ENCODE measurements around the gene TH. TPM values are rescaled to one million over a fixed set of nuclear protein-coding genes. Genes with fewer than 3 reads are reported as not detected.
A peak's percentile ranks its signal among the peaks of the same experiment; 100 is the strongest.

Gene TH
- total RNA-seq, 1 experiment from 2014 or later = not detected

- Mint-ChIP-seq H3K27me3 (ENCODE audit: insufficient read depth, unreplicated experiment) (no peaks in the 10 kb centered on the region), H3K27ac (ENCODE audit: unreplicated experiment) (no peak overlapping the region), H3K9me3 (ENCODE audit: unreplicated experiment) (no peaks in the 10 kb centered on the region), H3K36me3 (ENCODE audit: insufficient read depth, unreplicated experiment) (no peaks in the 10 kb centered on the region), H3K4me3 (ENCODE audit: unreplicated experiment) (no peak overlapping the region), H3K4me1 (ENCODE audit: low read depth, unreplicated experiment) (peaks cover 12% of the 10 kb centered on the region)
- no peak for DNase-seq
- ChIA-PET CTCF (interaction anchor here (1.1 to 3.1 kb wide), 2 partner anchors 23 to 131 kb away, joined by 3 to 12 read pairs; no protein-coding TSS in a partner anchor), POLR2A (no interaction called here)
- Histone ChIP-seq H3K9me3 (no peaks in the 10 kb centered on the region), H3K4me3 (ENCODE audit: low read depth, low read length) (no peak overlapping the region), H3K27me3 (replicated peaks; ENCODE audit: control insufficient read depth, insufficient read depth, low read length) (no peaks in the 10 kb centered on the region), H3K36me3 (ENCODE audit: control insufficient read depth, insufficient read depth, low read length) (no peaks in the 10 kb centered on the region), H3K4me1 (peaks cover 16% of the 10 kb centered on the region)
- intact Hi-C loops (cut with micrococcal nuclease; ENCODE audit: unreplicated experiment) = no loop called here
- TF ChIP-seq CTCF (IDR thresholded peaks at IDR 0.05; ENCODE audit: insufficient read depth in 1 of 2, low read depth in 1 of 2, low read length in 1 of 2, severe bottlenecking in 1 of 2, unreplicated experiment in 1 of 2) = no peak
- no TSS peak for BruUV-seq (replicated peaks)
Observed at GRCh38 chr11:2174361-2174760, 2.7 kb upstream of the TH start.

- H3K4me1 ChIP-seq = peaks cover 12% of the 10 kb centered on the region
- ChIA-PET CTCF (interaction anchor here (1.1 to 3.1 kb wide), 2 partner anchors 22 to 132 kb away, joined by 3 to 12 read pairs; no protein-coding TSS in a partner anchor), POLR2A (no interaction called here)
- H3K27ac Mint-ChIP-seq (ENCODE audit: unreplicated experiment) = no peak overlapping the region
- TF ChIP-seq CTCF (IDR thresholded peaks at IDR 0.05; ENCODE audit: insufficient read depth in 1 of 2, low read depth in 1 of 2, low read length in 1 of 2, severe bottlenecking in 1 of 2, unreplicated experiment in 1 of 2) = no peak
- DNase-seq = no peak
- H3K27me3 Mint-ChIP-seq (ENCODE audit: insufficient read depth, unreplicated experiment) = no peaks in the 10 kb centered on the region
- no TSS peak for BruUV-seq (replicated peaks)
- no peaks in the 10 kb centered on the region for H3K27me3 ChIP-seq (replicated peaks; ENCODE audit: control insufficient read depth, insufficient read depth, low read length)
- peaks cover 6% of the 10 kb centered on the region for H3K4me1 Mint-ChIP-seq (ENCODE audit: low read depth, unreplicated experiment)
- no peak overlapping the region for H3K4me3 ChIP-seq (ENCODE audit: low read depth, low read length)
- H3K36me3 ChIP-seq (ENCODE audit: control insufficient read depth, insufficient read depth, low read length) = no peaks in the 10 kb centered on the region
- intact Hi-C loops (cut with micrococcal nuclease; ENCODE audit: unreplicated experiment) = no loop called here
- H3K9me3 Mint-ChIP-seq (ENCODE audit: unreplicated experiment) = no peaks in the 10 kb centered on the region
- H3K9me3 ChIP-seq = no peaks in the 10 kb centered on the region
- H3K36me3 Mint-ChIP-seq (ENCODE audit: insufficient read depth, unreplicated experiment) = no peaks in the 10 kb centered on the region
- H3K4me3 Mint-ChIP-seq (ENCODE audit: unreplicated experiment) = no peak overlapping the region
Observed at GRCh38 chr11:2173761-2174160, 2.1 kb upstream of the TH start.

GRCh38 chr11:2173150-2173693, 1.6 kb upstream of the TH start:
- H3K4me1 Mint-ChIP-seq (ENCODE audit: low read depth, unreplicated experiment) = peaks cover under 1% of the 10 kb centered on the region
- Histone ChIP-seq H3K9me3 (no peaks in the 10 kb centered on the region), H3K4me3 (ENCODE audit: low read depth, low read length) (no peak overlapping the region), H3K27me3 (replicated peaks; ENCODE audit: control insufficient read depth, insufficient read depth, low read length) (no peaks in the 10 kb centered on the region), H3K4me1 (peaks cover 7% of the 10 kb centered on the region), H3K36me3 (ENCODE audit: control insufficient read depth, insufficient read depth, low read length) (no peaks in the 10 kb centered on the region)
- H3K36me3 Mint-ChIP-seq (ENCODE audit: insufficient read depth, unreplicated experiment) = no peaks in the 10 kb centered on the region
- H3K9me3 Mint-ChIP-seq (ENCODE audit: unreplicated experiment) = no peaks in the 10 kb centered on the region
- peak; percentile 63 to 73 for TF ChIP-seq CTCF (IDR thresholded peaks at IDR 0.05; ENCODE audit: insufficient read depth in 1 of 2, low read depth in 1 of 2, low read length in 1 of 2, severe bottlenecking in 1 of 2, unreplicated experiment in 1 of 2)
- DNase-seq = no peak
- intact Hi-C loops (cut with micrococcal nuclease; ENCODE audit: unreplicated experiment) = no loop called here
- ChIA-PET CTCF (interaction anchor here (2.5 to 3.1 kb wide), 2 partner anchors 13 to 22 kb away, joined by 10 to 12 read pairs; no protein-coding TSS in a partner anchor), POLR2A (no interaction called here)
- H3K4me3 Mint-ChIP-seq (ENCODE audit: unreplicated experiment) = no peak overlapping the region
- no TSS peak for BruUV-seq (replicated peaks)
- no peaks in the 10 kb centered on the region for H3K27me3 Mint-ChIP-seq (ENCODE audit: insufficient read depth, unreplicated experiment)
- H3K27ac Mint-ChIP-seq (ENCODE audit: unreplicated experiment) = no peak overlapping the region
